RWPE1 (cell line): ENCODE measurements around the gene TMEM59.
"Not testable (repeated sequence)": the region's sequence is repeated elsewhere in the genome, so short reads cannot be mapped to it uniquely, and the experiment has no call there.

ENCODE experiments used
- CTCF ChIA-PET: fragments of 350-600 bp; sonication (Branson Sonifier 250); formaldehyde crosslinking; extraction: SDS; loops from one replicate; lab custom pipeline; 2021; lab: Yijun Ruan, JAX
- POLR2A ChIA-PET: fragments of 400-600 bp; formaldehyde crosslinking; extraction: SDS; loops from one replicate; lab custom pipeline; 2020; ENCODE audit warnings: antibody characterized with exemption; ENCODE audit not compliant: low non-redundant PET; lab: Yijun Ruan, JAX
- DNase-seq: peaks from one replicate; pipeline ENCODE4 v3.0.0; 2012; ENCODE audit warnings: low spot score
- H3K27ac ChIP-seq: fragments of 450-650 bp; 2 replicates; pipeline ENCODE4 v1.5.1; 2017
- CTCF ChIP-seq: fragments of 450-650 bp; conservative IDR thresholded peaks from 2 replicates; pipeline ENCODE4 v1.5.1; 2017; ENCODE audit warnings: low read depth, mild to moderate bottlenecking

Gene TMEM59

DNA sequence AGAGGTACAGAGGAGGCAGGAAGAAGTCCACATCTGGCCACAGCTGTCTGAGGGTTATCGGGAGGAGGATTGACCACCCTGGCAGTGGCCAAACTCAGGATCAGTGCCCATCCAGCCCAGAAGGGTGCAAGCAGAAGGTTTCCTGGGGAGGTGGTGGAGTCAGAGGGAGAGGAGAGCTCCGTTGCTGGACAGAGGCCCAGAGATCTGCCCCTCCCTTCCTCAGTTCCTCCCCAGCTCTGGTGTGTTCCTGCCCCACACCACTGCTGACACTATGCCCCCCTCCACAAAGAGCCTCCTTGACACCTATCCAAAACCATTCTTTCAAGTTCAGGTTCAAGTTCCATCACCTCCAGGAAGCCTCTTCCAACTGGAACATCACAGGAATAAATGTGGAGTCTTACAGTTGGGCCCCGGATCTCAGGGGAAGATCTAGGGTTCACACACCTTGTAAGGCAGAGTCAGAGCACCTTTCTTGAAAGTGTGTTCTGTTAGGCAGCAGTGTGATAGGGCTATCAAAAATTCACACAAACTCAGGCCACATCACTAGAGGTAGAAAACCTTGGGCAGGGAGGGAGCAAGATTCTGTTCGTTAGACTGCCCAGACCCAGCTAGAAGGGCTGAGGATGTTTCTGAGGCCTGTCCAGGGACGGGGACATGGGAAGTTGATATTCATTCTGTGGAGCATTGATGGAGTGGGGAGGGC, 42.4 kb downstream of the TMEM59 start:
- DNase-seq: no peak
- CTCF ChIA-PET: no interaction called here
- TF ChIP-seq CTCF: no peak
- H3K27ac ChIP-seq: no peak overlapping the region
- POLR2A ChIA-PET: no interaction called here

- CTCF ChIA-PET: no interaction called here
- no peak for TF ChIP-seq CTCF
- H3K27ac ChIP-seq: no peak overlapping the region
- no peak for DNase-seq
- POLR2A ChIA-PET: no interaction called here
Observed at GRCh38 chr1:54009406-54009805, 43.6 kb downstream of the TMEM59 start.

DNA sequence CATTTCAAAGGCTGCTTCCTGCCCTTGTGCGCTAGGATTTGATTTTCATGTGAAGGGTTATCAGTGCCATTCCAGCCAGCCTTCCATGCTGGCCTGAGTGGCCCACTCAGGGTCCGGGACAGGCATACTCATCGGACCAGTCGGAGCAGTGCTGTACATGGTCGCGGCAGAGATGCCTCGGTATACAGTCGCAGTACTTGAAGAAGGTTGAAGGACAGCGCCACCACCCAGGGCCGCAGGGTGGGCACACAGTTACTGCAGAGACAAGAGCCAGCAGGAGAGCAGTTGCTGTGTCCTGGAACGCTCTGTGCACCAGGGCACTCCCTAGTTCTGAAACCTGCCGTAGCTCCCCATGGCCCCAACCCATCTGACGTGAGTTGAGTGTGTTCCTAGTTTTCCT, 44.1 kb downstream of the TMEM59 start:
- DNase-seq: no peak
- no peak for TF ChIP-seq CTCF
- no peak overlapping the region for H3K27ac ChIP-seq
- ChIA-PET CTCF (no interaction called here), POLR2A (no interaction called here)

DNA sequence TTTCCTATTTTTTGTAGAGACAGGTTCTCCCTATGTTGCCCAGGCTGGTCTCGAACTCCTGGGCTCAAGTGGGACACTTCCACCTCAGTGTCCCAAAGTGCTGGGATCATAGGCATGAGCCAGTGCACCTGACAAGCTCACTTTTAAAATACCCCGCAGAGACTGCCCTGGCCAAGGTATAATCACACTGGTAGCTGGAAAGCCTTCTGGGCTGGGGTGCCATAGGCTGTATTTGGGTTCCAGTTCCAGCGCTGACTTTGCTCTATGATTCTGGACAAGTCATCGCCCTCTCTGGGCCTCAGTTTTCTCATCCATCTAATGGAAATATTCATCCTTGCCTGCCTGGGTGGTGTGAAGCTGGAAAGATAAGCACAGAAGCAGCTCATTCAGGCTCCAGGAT, 45.4 kb downstream of the TMEM59 start:
- POLR2A ChIA-PET: no interaction called here
- no peak overlapping the region for H3K27ac ChIP-seq
- no peak for TF ChIP-seq CTCF
- CTCF ChIA-PET: no interaction called here
- no peak for DNase-seq

- DNase-seq: no peak
- ChIA-PET POLR2A (interaction anchor here (0.5 kb wide), 1 partner anchor 412 kb away, joined by 5 read pairs; no protein-coding TSS in a partner anchor), CTCF (interaction anchor here (0.7 kb wide), 1 partner anchor 13 kb away, joined by 4 read pairs; no protein-coding TSS in a partner anchor)
- no peak overlapping the region for H3K27ac ChIP-seq
- TF ChIP-seq CTCF: no peak
Observed at GRCh38 chr1:54006508-54006907, 46.5 kb downstream of the TMEM59 start.

GRCh38 chr1:54004481-54005049, 48.4 kb downstream of the TMEM59 start:
- H3K27ac ChIP-seq: no peak overlapping the region
- no peak for DNase-seq
- POLR2A ChIA-PET: no interaction called here
- no peak for TF ChIP-seq CTCF
- CTCF ChIA-PET: interaction anchor here (0.6 kb wide), 1 partner anchor 167 kb away, joined by 4 read pairs; no protein-coding TSS in a partner anchor

DNA sequence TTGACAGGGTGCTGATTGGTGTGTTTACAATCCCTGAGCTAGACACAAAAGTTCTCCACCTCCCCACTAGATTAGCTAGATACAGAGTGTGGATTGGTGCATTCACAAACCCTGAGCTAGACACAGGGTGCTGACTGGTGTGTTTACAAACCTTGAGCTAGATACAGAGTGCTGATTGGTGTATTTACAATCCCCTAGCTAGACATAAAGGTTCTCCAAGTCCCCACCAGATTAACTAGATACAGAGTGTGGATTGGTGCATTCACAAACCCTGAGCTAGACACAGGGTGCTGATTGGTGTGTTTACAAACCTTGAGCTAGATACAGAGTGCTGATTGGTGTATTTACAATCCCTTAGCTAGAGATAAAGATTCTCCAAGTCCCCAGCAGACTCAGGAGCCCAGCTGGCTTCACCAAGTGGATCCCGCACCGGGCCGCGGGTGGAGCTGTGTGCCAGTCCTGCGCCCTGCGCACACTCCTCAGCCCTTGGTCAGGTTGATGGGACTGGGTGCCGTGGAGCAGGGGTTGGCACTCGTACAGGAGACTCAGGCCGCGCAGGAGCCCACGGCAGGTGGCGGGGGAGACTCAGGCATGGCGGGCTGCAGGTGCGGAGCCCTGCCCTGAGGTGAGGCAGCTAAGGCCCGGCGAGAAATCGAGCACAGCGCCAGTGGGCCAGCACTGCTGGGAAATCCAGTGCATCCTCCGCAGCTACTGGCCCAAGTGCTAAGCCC, 49.1 kb downstream of the TMEM59 start:
- DNase-seq, H3K27ac ChIP-seq, POLR2A ChIA-PET: not testable (repeated sequence)
- CTCF ChIA-PET: interaction anchor here (0.6 kb wide), 1 partner anchor 167 kb away, joined by 4 read pairs; no protein-coding TSS in a partner anchor
